Islet of Langerhans (tissue), 1 donor: Measurements from ENCODE around the gene CTAGE1.

Experiments
- FAIRE-seq: peaks from one replicate; lab custom pipeline; 2011; peaks lifted over from hg19 to GRCh38; lab: Jason Lieb, UNC

CTAGE1 gene

GRCh38 chr18:22391407-22392345, 26.0 kb downstream of the CTAGE1 start:
- no peak for FAIRE-seq

DNA sequence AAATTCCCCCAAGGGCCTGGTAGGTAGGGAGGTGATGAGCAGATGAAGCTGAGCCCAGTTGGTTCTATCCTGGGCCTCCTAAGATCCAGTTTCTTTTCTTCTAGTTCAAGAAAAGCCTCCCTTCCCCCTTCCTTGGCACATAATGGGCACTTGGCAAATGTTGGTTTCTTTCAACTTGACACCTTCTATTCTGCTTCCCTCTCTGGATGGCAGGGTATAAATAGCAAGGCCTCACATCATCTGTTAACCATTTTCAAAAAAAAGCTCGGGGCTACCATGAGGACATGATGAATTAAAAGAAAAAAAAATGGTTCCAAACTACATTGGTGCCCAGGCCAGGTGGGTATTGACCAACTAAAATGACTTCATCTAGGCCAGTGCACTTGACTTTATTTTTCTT, 29.9 kb downstream of the CTAGE1 start:
- FAIRE-seq = no peak

DNA sequence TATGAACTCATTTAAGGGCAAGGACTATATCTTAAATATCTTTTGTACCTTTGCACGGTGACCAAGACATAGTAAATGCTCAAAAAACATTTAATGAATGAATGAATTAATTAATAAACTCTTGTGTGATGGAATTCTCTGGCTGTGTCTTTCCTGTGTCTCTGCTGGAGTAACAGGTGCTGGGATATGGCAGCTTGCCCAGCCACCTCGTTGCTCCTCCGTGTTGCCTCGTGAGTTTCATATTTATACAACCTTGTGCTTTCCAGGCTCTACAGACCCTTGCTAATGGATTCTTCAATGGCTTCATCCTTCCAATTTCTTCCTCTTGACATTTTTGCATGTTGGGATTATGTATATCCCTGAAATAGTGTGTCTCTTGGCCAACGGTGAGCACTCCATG, 30.4 kb downstream of the CTAGE1 start:
- no peak for FAIRE-seq

GRCh38 chr18:22385718-22386117, 32.0 kb downstream of the CTAGE1 start:
- no peak for FAIRE-seq

DNA sequence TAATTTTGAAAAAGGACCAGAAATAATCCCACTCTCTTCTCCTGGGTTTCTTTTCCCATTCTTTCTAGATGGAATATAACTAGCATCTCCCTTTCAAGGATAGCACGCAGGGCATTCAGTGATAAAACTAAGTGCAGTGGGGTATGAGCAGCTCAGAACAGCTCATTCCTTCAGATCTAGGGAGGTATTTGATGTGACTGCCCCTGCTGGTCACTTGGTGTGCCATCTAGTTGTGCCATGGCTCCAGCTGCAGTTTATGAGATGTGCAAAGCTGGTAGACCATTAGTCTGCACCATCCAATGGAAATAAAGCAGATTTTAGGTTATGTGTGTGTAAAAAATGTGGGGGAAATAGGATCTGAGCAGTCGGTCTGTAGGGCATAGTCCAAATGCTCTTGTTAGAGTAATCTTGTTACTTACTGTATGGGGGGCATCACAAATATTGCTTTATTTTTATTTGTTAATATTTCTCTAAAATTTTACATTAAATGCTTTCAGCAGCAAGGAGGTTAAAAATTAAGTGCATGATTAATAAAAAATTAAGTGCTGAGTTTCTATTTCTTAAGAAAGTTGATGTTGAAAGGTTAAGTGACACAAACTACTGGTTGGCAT, 38.9 kb downstream of the CTAGE1 start:
- no peak for FAIRE-seq

- FAIRE-seq = no peak
These were observed 39.9 kb downstream of the CTAGE1 start for GRCh38 chr18:22377769-22378168.

- FAIRE-seq = no peak
These were observed 47.3 kb downstream of the CTAGE1 start for GRCh38 chr18:22370414-22370813.

GRCh38 chr18:22368021-22368420, 49.7 kb downstream of the CTAGE1 start:
- no peak for FAIRE-seq

DNA sequence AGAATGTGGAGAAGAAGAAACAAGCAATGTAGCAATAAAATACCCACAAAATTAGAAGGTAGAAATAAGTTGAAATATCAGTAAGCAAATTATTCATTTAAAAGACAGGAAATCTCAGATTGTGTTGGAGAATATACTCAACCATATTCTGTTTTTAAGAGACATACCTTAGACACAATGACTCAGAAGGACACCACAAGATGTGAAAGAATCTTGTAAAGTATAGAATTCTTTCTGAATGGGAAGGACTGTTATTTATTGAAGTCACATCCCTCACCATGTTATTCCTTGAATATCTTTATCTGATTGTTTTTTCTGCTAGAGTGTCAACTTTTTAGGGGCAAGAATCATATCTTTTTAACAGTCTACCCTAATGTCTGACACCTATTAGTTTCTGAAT, 50.4 kb downstream of the CTAGE1 start:
- no peak for FAIRE-seq

GRCh38 chr18:22363867-22364463, 53.8 kb downstream of the CTAGE1 start:
- FAIRE-seq = no peak
